ENCODE data around the gene STK36.
"Not testable (repeated sequence)": the region's sequence is repeated elsewhere in the genome, so short reads cannot be mapped to it uniquely, and the experiment has no call there.

Gene STK36

GRCh38 chr2:218662827-218663226 lies 9.1 kb upstream of the STK36 start:
- DNase-seq (ENCODE audit: low read depth, low spot score), result no peak

DNA sequence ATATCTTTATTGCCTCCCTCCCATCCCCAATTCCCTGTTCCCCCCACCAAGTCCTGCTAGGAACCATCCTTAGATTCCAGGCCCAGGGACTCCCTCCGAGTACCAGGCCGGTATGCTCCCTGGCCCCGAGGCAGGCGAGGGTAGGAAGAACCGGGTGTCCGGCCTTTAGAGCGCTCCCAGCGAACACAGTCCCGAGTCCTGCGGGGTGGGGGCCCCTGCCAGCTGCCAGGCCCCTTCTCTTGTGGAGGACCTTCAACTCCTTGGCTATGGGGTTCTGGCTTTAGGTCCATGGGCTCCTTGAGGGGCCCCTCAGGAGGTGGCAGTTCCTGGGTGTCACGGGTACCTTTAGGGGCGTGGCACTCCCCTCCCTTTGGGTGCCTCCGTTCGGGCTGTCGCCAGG lies 8.0 kb upstream of the STK36 start:
- DNase-seq (ENCODE audit: low read depth, low spot score), result no peak

- DNase-seq (ENCODE audit: low read depth, low spot score), result no peak
These were observed 7.2 kb upstream of the STK36 start for GRCh38 chr2:218664653-218665052.

DNA sequence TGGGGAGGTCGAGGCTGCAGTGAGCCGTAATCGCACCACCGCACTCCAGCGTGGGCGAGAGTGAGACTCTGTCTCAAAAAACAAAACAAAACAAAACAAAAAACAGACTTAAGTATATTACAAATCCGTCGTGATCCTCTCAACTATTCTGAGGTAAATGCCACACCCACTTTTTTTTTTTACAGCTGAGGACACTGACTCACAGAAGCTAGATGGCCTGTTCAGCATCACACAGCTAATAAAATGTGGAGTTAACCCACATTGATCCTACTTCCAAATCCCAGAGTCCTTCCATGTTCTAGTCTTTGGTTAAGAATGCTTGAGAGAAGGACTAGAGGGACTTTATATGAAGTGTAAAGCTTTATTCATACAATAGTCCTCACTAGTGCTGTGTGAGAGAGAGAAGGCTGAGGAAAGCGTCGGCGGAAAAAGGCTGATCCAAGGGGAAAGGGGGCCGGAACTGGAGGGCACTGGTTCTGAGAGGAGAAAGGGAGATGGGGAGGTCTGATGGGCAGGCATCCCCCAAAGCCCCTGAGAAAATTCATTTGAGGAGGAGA lies 711 bp upstream of the STK36 start:
- no peak for DNase-seq (ENCODE audit: low read depth, low spot score)

DNA sequence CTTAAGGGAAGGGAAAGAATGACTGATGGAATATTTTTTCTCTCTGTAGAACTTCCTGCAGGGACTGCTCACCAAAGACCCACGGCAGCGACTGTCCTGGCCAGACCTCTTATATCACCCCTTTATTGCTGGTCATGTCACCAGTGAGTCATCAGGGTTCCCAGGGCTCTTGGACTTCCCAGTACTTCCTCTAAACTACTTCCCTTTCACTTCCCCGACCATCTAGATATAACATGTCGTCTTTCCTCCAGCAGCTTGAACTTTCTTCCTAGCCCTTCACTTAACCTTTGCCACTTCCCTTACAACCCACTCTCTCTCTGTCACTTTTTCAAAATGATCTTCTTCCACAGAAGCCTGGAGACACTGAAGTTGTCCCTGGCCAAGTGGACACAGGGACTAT lies 7.2 kb downstream of the STK36 start:
- DNase-seq (ENCODE audit: low read depth, low spot score), result no peak

DNA sequence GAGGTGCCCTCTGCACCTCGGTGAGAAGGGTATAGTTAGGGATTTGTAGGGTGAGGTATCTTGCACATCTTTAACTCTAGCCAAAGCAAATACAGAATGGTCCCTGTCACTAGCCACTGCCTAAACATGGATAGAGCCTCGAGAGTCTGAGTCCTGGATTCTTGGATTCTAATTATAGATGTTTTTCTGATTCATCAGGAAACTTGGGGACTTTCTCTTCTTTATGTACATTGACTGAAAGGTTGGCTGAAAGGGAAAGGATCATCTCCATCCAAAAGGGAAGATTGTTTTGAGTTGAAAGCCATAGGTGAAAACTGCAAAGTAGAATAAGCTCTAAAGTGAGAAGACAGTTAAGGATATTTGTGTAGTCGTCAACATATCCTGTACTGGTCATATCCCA lies 8.2 kb downstream of the STK36 start:
- no peak for DNase-seq (ENCODE audit: low read depth, low spot score)

- DNase-seq (ENCODE audit: low read depth, low spot score), result not testable (repeated sequence)
These were observed 15.6 kb downstream of the STK36 start for GRCh38 chr2:218687400-218688060.

GRCh38 chr2:218691234-218691633 lies 19.3 kb downstream of the STK36 start:
- DNase-seq (ENCODE audit: low read depth, low spot score), result no peak

- DNase-seq (ENCODE audit: low read depth, low spot score), result no peak
These were observed 22.7 kb downstream of the STK36 start for GRCh38 chr2:218694405-218695145.

DNA sequence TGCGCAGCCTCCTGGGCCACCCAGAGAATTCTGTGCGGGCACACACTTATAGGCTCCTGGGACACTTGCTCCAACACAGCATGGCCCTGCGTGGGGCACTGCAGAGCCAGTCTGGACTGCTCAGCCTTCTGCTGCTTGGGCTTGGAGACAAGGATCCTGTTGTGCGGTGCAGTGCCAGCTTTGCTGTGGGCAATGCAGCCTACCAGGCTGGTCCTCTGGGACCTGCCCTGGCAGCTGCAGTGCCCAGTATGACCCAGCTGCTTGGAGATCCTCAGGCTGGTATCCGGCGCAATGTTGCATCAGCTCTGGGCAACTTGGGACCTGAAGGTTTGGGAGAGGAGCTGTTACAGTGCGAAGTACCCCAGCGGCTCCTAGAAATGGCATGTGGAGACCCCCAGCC lies 27.0 kb downstream of the STK36 start:
- DNase-seq (ENCODE audit: low read depth, low spot score), result no peak

DNA sequence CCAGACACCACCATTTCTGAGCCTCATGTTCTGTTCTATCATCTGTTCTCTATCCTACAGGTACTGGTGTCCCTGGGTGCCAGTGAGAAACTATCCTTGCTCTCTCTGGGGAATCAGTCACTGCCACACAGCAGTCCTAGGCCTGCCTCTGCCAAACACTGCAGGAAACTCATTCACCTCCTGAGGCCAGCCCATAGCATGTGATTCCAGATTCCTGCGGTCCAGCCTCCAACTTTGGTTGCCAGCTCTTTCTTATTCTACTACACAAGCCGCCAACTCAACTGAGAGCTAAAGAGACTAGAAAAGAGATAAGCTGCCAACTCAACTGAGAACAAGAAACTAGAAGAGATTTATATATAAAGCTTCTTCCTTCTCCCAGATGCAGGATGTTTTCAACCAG lies 29.9 kb downstream of the STK36 start:
- DNase-seq (ENCODE audit: low read depth, low spot score), result no peak

- no peak for DNase-seq (ENCODE audit: low read depth, low spot score)
These were observed 31.5 kb downstream of the STK36 start for GRCh38 chr2:218703341-218703740.

DNA sequence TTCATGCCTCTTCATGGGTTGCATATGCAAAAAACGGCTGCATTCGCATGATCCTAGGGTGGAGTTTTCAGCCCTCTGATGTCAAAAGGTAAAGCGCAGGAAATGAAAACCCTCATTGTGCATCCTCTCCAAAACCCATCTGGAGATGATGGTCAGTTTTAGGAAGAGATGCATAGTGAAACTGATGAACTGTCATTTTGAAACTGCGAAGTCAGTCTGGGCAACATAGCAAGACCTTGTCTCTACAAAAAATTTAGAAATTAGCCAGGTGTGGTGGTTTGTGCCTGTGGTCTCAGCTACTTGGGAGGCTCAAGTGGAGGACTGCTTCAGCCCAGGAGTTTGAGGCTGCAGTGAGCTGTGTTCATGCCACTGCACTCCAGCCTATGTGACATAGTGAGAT lies 36.2 kb downstream of the STK36 start:
- DNase-seq (ENCODE audit: low read depth, low spot score), result no peak

GRCh38 chr2:218709908-218710307 lies 38.0 kb downstream of the STK36 start:
- no peak for DNase-seq (ENCODE audit: low read depth, low spot score)

DNA sequence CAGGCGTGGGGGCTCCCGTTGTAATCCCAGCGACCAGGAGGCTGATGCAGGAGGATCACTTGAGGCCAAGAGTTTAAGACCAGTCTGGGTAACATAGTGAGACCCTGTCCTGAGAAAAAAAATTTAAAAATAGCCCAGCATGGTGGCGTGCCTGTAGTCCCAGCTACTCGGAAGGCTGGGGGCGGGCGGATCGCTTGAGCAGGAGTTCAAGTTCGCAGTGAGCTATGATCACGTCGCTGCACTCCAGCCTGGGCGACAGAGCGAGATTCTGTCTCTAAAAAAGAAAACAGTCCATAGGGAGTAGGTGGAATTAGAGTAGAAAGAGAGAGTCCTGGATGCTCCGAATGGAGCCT lies 38.4 kb downstream of the STK36 start:
- no peak for DNase-seq (ENCODE audit: low read depth, low spot score)

DNA sequence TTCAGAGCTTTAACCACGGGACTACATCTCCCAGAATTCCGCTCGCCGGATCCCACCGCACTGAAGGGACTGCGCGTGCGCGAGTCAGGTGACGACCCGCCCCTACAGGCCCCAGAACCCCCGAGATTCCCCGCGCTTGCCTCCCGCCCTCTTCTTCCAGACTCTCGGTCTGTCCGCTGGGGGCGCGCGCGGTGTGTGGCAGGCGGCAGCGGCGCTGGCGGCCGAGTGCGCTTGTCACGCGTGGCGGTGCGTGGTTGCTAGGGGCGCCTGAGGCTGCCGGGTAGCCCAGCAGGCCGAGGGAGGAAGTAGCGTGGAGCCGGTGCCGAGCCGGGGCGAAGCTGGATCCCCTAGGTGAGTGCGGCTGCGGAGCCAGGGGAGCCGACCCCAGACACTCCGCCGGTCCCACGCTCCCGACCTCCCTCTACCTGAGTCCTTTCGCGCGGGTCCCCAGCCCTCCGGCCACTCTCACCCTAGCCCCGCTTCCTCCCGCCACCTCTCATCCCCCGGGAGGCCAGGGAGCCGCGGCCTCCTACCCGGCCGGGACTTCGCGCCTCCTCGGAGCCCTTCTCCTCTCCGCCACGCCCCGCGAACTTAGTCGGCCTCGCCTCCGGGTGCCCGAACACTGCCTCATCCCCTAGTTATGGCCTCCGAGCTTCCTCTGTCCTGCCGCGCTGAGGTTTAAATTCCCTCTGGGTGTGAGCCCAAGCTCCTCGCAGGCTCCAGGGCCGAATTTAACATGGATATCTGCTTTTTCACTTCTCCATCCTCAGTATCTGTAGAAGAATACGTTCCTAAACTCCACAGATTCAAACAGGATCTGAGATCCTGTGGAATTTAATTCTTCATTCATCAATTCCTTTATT lies 39.0 kb downstream of the STK36 start, which contains the start of gene TTLL4:
TSS of gene TTLL4 (plus strand) at position 149 of the 863 bp plus-strand sequence. CDS start 26,842 bp downstream, outside the sequence.
- peak; percentile 92 for DNase-seq (ENCODE audit: low read depth, low spot score)

- no peak for DNase-seq (ENCODE audit: low read depth, low spot score)
These were observed 39.7 kb downstream of the STK36 start for GRCh38 chr2:218711550-218711929.

DNA sequence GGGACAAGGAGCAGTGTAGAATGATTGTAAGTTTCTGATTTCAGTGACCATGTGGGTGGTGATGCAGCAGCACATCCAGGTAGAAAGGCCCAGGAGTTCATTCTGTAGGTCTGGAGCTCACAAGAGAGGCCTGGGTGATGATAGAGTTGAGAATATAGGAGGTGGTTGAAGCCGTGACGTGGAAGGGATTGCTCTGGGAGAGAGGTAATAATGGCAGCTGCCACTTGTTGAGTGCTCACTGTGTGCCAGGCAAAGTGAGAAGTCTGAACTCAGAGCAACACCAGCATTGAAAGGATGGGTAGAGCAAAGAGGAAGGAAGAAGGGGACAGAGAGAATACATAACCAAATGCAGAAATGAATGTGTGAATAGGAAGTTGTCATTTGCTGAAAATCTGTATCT lies 42.0 kb downstream of the STK36 start:
- DNase-seq (ENCODE audit: low read depth, low spot score), result no peak

- DNase-seq (ENCODE audit: low read depth, low spot score), result no peak
These were observed 44.2 kb downstream of the STK36 start for GRCh38 chr2:218716070-218716469.

DNA sequence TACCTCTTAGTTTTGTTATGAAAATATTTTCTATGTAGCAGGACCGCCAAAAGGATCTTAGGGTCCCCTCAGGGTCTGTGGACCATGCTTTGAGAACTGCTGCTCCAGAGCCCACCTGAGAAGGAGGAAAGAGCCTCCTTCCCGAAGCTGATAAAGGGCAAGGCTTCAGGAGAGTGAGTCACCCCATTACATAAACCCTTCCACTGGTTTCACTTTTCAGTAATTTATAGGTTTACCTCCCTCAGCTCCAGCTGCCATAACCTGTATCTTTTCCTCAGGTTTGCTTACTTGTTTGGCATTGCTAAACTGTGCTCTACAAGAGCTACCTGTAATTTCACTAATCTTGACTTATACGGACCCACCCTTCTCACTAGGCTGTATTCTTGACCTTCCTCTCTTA lies 45.4 kb downstream of the STK36 start:
- no peak for DNase-seq (ENCODE audit: low read depth, low spot score)

- DNase-seq (ENCODE audit: low read depth, low spot score), result no peak
These were observed 46.2 kb downstream of the STK36 start for GRCh38 chr2:218718058-218718457.

- DNase-seq (ENCODE audit: low read depth, low spot score), result no peak
These were observed 47.6 kb downstream of the STK36 start for GRCh38 chr2:218719457-218719856.

Data from activated naive CD8-positive, alpha-beta T cell treated with anti-CD3 and anti-CD28 coated beads, Interleukin-2, amount 50 U/mL, for 16 hours (primary cell).